ENCODE data around the gene GRIN3B.

GRIN3B gene

DNA sequence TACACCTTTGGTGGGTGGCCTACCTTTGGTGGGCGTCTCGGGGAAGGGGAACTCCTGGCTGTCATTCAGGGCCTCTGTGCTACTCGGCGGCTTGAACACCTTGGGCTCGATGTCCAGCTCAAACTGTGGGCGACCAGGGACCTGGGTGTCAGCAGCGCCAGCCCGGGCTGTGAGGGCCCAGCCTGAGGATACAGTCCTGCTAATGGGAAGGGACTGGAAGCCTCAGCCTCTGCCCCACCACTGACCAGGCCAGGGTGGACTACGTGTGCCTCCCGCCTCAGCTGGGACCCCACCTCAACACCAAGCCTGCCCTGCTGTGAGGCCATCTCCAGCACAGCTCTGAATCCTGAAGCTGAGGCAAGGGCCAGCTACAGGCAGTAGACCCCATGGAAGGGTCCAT is 13.0 kb downstream of the GRIN3B start:
- Mint-ChIP-seq H3K27ac (no peak overlapping the region), H3K4me1 (peaks cover 26% of the 10 kb centered on the region), H3K4me3 (no peak overlapping the region), H3K36me3 (ENCODE audit: low read depth) (no peaks in the 10 kb centered on the region), H3K9me3 (no peaks in the 10 kb centered on the region), H3K27me3 (ENCODE audit: low read depth, poor library complexity) (no peaks in the 10 kb centered on the region)
- DNase-seq, result no peak
- TF ChIP-seq, protein P1, sequence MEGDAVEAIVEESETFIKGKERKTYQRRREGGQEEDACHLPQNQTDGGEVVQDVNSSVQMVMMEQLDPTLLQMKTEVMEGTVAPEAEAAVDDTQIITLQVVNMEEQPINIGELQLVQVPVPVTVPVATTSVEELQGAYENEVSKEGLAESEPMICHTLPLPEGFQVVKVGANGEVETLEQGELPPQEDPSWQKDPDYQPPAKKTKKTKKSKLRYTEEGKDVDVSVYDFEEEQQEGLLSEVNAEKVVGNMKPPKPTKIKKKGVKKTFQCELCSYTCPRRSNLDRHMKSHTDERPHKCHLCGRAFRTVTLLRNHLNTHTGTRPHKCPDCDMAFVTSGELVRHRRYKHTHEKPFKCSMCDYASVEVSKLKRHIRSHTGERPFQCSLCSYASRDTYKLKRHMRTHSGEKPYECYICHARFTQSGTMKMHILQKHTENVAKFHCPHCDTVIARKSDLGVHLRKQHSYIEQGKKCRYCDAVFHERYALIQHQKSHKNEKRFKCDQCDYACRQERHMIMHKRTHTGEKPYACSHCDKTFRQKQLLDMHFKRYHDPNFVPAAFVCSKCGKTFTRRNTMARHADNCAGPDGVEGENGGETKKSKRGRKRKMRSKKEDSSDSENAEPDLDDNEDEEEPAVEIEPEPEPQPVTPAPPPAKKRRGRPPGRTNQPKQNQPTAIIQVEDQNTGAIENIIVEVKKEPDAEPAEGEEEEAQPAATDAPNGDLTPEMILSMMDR (IDR thresholded peaks at IDR 0.05), result no peak

DNA sequence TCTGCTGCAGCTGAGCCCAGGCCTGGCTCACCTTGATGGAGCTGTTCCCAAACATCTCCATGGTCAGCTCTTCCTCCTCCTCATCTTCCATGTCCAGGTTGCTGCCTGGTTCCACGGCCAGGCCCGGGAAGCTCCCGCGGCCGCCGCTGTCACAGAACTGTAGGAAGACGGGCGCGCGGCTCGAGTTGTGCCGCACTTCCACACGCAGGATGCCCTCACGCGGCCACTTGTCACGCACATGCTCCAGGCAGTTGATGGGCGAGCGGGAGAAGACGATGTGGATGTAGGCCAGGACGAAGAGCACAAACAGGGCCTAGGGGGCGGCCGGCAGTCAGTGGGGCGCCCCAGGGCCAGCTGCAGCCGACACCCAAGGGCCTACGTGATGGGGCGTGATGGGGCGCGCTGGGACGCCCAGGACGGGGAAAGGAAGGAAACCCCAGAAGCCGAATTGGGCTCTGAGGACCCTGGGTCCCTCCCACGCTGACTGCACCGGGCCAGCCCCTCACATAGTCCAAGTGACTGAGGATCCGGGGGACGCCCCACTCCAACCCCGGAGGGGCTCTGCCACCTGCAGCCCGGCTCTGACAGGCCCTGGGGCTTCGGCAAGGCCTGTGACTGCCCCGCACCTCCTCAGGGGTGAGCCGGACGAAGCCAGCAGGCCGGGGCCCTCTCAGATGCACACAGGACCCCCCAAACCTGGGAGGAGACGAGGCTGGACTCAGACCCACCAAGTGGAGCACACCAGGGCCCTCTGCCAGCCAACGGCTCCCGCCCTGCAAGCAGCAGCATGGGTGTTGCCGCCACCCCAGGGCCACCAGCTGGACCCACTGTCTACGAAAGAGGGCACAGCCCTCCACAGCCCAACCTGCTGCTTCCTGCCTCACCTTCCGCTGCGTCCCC is 14.2 kb downstream of the GRIN3B start:
- no peak overlapping the region for H3K4me3 Mint-ChIP-seq
- peak overlapping the region; percentile 69 for H3K27ac Mint-ChIP-seq
- no peaks in the 10 kb centered on the region for H3K36me3 Mint-ChIP-seq (ENCODE audit: low read depth)

DNA sequence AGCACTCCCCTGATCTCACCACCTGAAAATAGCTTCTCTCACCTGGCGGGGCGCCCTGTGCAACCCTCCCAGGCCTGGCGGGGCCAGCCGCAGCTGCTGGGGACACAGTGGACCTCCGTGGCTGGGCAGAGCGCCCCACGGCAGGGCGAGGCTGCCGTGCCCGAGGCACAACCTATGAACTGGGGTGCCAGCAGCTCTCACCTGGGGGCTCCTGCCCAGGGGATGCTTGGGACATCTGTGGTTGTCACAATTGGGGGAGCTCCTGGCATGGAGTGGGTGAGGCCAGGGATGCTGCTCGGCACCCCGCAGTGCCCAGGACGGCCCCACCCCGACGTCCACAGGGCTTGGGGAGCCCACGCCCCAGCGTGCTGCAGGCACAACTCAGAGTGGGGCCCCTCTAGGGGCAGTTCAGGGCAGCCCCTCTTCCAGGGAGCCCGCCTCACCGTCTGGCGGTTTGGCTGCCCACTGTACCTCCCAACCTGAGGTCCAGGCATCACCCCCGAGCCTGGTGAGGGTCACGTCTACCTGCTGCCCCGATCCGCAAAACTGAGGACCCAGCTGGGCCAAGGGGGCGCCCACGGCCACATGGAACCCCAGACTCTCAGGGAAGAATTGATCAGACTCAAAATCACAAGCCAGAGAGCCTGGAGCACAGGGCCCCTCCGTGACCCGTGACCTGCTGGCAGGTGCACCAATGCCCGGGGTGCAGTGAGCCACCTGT is 15.0 kb downstream of the GRIN3B start:
- H3K4me3 Mint-ChIP-seq, result no peak overlapping the region
- H3K27me3 Mint-ChIP-seq (ENCODE audit: low read depth, poor library complexity), result no peaks in the 10 kb centered on the region

More for the DNA sequence above, 14.2 kb downstream of the GRIN3B start:
- TF ChIP-seq, protein P1 (IDR thresholded peaks at IDR 0.05), result no peak
- DNase-seq, result no peak
- Mint-ChIP-seq H3K27me3 (ENCODE audit: low read depth, poor library complexity) (no peaks in the 10 kb centered on the region), H3K9me3 (no peaks in the 10 kb centered on the region), H3K4me1 (peaks cover 33% of the 10 kb centered on the region)

DNA sequence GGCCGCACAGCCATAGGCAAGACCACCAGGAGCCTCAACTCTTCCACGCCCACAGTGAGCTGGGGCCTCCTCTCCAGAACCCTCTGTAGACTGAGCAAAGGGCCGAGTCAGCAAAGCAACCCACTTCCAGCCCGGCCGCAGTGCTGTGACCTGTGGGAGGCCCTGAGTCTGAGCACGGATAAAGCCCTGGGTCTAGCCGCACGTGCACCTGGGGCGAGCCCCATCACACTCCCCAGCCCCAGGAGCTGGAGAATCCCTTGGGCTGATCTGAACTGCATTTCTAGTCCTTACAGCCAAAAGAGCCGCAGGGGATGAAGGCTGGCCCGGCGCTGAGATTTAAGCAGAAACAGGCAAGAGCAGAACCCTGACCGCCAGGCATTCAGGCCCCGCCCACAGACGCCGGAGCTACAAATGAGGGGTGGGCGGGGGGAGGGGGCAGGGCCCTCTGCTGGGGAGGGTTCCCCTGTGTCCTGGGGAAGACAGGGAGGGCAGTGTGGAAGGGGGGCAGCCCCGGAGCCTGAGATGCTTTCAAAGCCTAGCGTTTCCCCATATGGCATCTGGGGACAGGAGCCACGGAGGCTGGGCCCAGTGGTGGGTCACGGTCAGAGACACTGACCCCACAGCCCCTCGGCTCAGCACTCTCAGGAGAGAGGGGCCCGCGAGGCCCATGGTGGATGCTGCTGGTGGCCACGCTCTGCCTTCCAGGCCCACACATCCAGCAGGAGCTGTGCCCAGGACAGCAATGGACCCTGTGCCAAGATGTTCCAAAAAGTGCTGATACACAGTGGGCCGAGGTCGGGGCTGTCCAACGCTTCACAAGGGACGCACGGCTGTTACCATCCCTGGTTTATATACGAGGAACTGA is 15.8 kb downstream of the GRIN3B start:
- Mint-ChIP-seq H3K4me1 (peaks cover 40% of the 10 kb centered on the region), H3K27me3 (ENCODE audit: low read depth, poor library complexity) (no peaks in the 10 kb centered on the region), H3K9me3 (no peaks in the 10 kb centered on the region), H3K36me3 (ENCODE audit: low read depth) (no peaks in the 10 kb centered on the region), H3K4me3 (peak overlapping the region; percentile 30), H3K27ac (no peak overlapping the region)
- no peak for DNase-seq
- TF ChIP-seq, protein P1 (IDR thresholded peaks at IDR 0.05), result no peak

More for the DNA sequence above, 15.0 kb downstream of the GRIN3B start:
- no peaks in the 10 kb centered on the region for H3K36me3 Mint-ChIP-seq (ENCODE audit: low read depth)
- DNase-seq, result no peak
- no peaks in the 10 kb centered on the region for H3K9me3 Mint-ChIP-seq
- TF ChIP-seq, protein P1 (IDR thresholded peaks at IDR 0.05), result no peak
- no peak overlapping the region for H3K27ac Mint-ChIP-seq
- peaks cover 40% of the 10 kb centered on the region for H3K4me1 Mint-ChIP-seq

GRCh38 chr19:1016647-1017114 is 16.5 kb downstream of the GRIN3B start:
- no peaks in the 10 kb centered on the region for H3K27me3 Mint-ChIP-seq (ENCODE audit: low read depth, poor library complexity)
- no peaks in the 10 kb centered on the region for H3K9me3 Mint-ChIP-seq
- peak overlapping the region; percentile 68 for H3K27ac Mint-ChIP-seq

More at GRCh38 chr19:1016647-1017114, 16.5 kb downstream of the GRIN3B start:
- Mint-ChIP-seq H3K4me3 (peak overlapping the region; percentile 50), H3K4me1 (peaks cover 40% of the 10 kb centered on the region), H3K36me3 (ENCODE audit: low read depth) (no peaks in the 10 kb centered on the region)
- TF ChIP-seq, protein P1 (IDR thresholded peaks at IDR 0.05), result no peak
- no peak for DNase-seq

All from nephron progenitor cell (in vitro differentiated cells).